Endothelial cell (in vitro differentiated cells): ENCODE measurements around the gene HPCAL4. TPM values are rescaled to one million over a fixed set of nuclear protein-coding genes. Genes with fewer than 3 reads are reported as not detected.

Experiments used
- DNase-seq: peaks from one replicate; pipeline ENCODE4 v3.0.0; 2021; ENCODE audit warnings: low spot score
- H3K27ac Mint-ChIP-seq: one replicate; pipeline ENCODE4 v1.8.0; 2021; ENCODE audit warnings: mixed read lengths, inconsistent platforms; ENCODE audit not compliant: unreplicated experiment
- H3K27me3 Mint-ChIP-seq: one replicate; pipeline ENCODE4 v1.8.0; 2021; ENCODE audit warnings: mild to moderate bottlenecking, moderate library complexity, mixed read lengths, inconsistent platforms; ENCODE audit not compliant: unreplicated experiment
- H3K36me3 Mint-ChIP-seq: one replicate; pipeline ENCODE4 v1.8.0; 2021; ENCODE audit warnings: mild to moderate bottlenecking, low read depth, mixed read lengths, inconsistent platforms; ENCODE audit not compliant: unreplicated experiment
- H3K4me1 Mint-ChIP-seq: one replicate; pipeline ENCODE4 v1.8.0; 2021; ENCODE audit warnings: mild to moderate bottlenecking, mixed read lengths, inconsistent platforms; ENCODE audit not compliant: unreplicated experiment
- H3K4me3 Mint-ChIP-seq: one replicate; pipeline ENCODE4 v1.8.0; 2021; ENCODE audit warnings: mild to moderate bottlenecking, mixed read lengths, inconsistent platforms; ENCODE audit not compliant: unreplicated experiment
- H3K9me3 Mint-ChIP-seq: one replicate; pipeline ENCODE4 v1.8.0; 2021; ENCODE audit warnings: mixed read lengths, inconsistent platforms; ENCODE audit not compliant: unreplicated experiment
- CTCF ChIP-seq: fragments of 200-600 bp; sonication (generic); IDR thresholded peaks from one replicate; pipeline ENCODE4 v1.5.0; 2021; ENCODE audit warnings: antibody characterized with exemption; ENCODE audit not compliant: unreplicated experiment
- total RNA-seq: library from RNA; stranded (reverse); fragmentation: NEBNext Ultra II Directional; extraction: Animal tissue kit (Norgen Biotek cat#: 25700); gene quantifications from one replicate; pipeline ENCODE4 v1.2.1, GENCODE V29; 2021; ENCODE audit not compliant: unreplicated experiment

HPCAL4 gene
- total RNA-seq, 1 donor from 2014 or later: not detected

GRCh38 chr1:39696448-39696847 lies 5.2 kb upstream of the HPCAL4 start:
- no peak for DNase-seq
- Mint-ChIP-seq H3K9me3 (no peaks in the 10 kb centered on the region), H3K27me3 (peaks cover 17% of the 10 kb centered on the region), H3K4me1 (peaks cover 7% of the 10 kb centered on the region), H3K27ac (no peak overlapping the region), H3K36me3 (no peaks in the 10 kb centered on the region), H3K4me3 (no peak overlapping the region)
- TF ChIP-seq CTCF: no peak

GRCh38 chr1:39695016-39695415 lies 3.8 kb upstream of the HPCAL4 start:
- Mint-ChIP-seq H3K27ac (no peak overlapping the region), H3K36me3 (no peaks in the 10 kb centered on the region), H3K9me3 (no peaks in the 10 kb centered on the region), H3K27me3 (peaks cover 25% of the 10 kb centered on the region), H3K4me1 (peaks cover 5% of the 10 kb centered on the region), H3K4me3 (no peak overlapping the region)
- no peak for DNase-seq
- TF ChIP-seq CTCF: no peak

- Mint-ChIP-seq H3K4me1 (peaks cover 8% of the 10 kb centered on the region), H3K27me3 (peaks cover 29% of the 10 kb centered on the region), H3K4me3 (no peak overlapping the region), H3K36me3 (no peaks in the 10 kb centered on the region), H3K9me3 (no peaks in the 10 kb centered on the region), H3K27ac (no peak overlapping the region)
- no peak for TF ChIP-seq CTCF
- DNase-seq: no peak
These were observed 2.8 kb upstream of the HPCAL4 start for GRCh38 chr1:39694026-39694425.

GRCh38 chr1:39692152-39693074 lies 1.2 kb upstream of the HPCAL4 start:
- no peak for TF ChIP-seq CTCF
- no peak for DNase-seq
- Mint-ChIP-seq H3K36me3 (peaks cover 6% of the 10 kb centered on the region), H3K4me1 (peaks cover 8% of the 10 kb centered on the region), H3K27ac (no peak overlapping the region), H3K27me3 (peaks cover 36% of the 10 kb centered on the region), H3K4me3 (no peak overlapping the region), H3K9me3 (no peaks in the 10 kb centered on the region)

GRCh38 chr1:39690794-39691382 lies 345 bp downstream of the HPCAL4 start:
- Mint-ChIP-seq H3K36me3 (peaks cover 6% of the 10 kb centered on the region), H3K4me1 (peaks cover 8% of the 10 kb centered on the region), H3K27me3 (peaks cover 34% of the 10 kb centered on the region), H3K27ac (no peak overlapping the region), H3K4me3 (no peak overlapping the region), H3K9me3 (no peaks in the 10 kb centered on the region)
- no peak for DNase-seq
- no peak for TF ChIP-seq CTCF
